ENCODE data around the gene USP33. TPM values are rescaled to one million over a fixed set of nuclear protein-coding genes. Genes with fewer than 3 reads are reported as not detected.

USP33 gene
- total and polyA plus RNA-seq, 2 of the 13 experiments (the other 11 are each of a cell fraction or from before 2014, with no cell fraction given), result 32.0 to 49.1 TPM

DNA sequence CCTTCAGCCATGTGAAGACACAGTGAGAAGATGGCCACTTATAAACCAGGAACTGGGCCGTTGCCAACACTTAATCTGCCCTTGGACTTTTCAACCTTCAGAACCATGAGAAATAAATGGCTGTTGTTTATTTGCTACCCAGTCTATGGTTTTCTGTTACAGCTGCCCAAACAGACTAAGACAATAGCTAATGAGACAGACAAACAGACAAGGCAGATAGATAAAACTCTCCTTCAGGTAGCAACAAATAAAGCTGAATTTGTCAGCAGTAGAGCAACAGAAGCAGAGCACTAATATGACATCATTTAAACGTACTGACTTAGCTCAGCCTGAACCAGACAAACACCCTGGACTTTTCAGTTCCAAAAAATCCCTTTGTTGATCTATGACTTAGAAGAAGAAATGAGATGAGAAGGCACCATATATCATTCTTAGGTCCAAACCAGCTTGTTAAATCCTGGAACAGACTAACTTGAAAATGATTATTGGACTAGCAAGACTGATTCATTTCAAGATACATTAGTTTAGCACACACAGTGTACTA, 104.1 kb downstream of the USP33 start (continued):
- TF ChIP-seq, protein P1, sequence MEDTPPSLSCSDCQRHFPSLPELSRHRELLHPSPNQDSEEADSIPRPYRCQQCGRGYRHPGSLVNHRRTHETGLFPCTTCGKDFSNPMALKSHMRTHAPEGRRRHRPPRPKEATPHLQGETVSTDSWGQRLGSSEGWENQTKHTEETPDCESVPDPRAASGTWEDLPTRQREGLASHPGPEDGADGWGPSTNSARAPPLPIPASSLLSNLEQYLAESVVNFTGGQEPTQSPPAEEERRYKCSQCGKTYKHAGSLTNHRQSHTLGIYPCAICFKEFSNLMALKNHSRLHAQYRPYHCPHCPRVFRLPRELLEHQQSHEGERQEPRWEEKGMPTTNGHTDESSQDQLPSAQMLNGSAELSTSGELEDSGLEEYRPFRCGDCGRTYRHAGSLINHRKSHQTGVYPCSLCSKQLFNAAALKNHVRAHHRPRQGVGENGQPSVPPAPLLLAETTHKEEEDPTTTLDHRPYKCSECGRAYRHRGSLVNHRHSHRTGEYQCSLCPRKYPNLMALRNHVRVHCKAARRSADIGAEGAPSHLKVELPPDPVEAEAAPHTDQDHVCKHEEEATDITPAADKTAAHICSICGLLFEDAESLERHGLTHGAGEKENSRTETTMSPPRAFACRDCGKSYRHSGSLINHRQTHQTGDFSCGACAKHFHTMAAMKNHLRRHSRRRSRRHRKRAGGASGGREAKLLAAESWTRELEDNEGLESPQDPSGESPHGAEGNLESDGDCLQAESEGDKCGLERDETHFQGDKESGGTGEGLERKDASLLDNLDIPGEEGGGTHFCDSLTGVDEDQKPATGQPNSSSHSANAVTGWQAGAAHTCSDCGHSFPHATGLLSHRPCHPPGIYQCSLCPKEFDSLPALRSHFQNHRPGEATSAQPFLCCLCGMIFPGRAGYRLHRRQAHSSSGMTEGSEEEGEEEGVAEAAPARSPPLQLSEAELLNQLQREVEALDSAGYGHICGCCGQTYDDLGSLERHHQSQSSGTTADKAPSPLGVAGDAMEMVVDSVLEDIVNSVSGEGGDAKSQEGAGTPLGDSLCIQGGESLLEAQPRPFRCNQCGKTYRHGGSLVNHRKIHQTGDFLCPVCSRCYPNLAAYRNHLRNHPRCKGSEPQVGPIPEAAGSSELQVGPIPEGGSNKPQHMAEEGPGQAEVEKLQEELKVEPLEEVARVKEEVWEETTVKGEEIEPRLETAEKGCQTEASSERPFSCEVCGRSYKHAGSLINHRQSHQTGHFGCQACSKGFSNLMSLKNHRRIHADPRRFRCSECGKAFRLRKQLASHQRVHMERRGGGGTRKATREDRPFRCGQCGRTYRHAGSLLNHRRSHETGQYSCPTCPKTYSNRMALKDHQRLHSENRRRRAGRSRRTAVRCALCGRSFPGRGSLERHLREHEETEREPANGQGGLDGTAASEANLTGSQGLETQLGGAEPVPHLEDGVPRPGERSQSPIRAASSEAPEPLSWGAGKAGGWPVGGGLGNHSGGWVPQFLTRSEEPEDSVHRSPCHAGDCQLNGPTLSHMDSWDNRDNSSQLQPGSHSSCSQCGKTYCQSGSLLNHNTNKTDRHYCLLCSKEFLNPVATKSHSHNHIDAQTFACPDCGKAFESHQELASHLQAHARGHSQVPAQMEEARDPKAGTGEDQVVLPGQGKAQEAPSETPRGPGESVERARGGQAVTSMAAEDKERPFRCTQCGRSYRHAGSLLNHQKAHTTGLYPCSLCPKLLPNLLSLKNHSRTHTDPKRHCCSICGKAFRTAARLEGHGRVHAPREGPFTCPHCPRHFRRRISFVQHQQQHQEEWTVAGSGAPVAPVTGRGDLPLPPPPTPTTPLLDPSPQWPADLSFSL (CRISPR knock-in tag; IDR thresholded peaks at IDR 0.05), result no peak
- TF ChIP-seq ZNF317 (CRISPR knock-in tag; IDR thresholded peaks at IDR 0.05) (no peak), ZNF12 (CRISPR knock-in tag; IDR thresholded peaks at IDR 0.05) (no peak), NCOR1 (IDR thresholded peaks at IDR 0.05; ENCODE audit: borderline replicate concordance, low read length) (no peak), KLF13 (CRISPR knock-in tag; IDR thresholded peaks at IDR 0.05) (no peak), IKZF1 (IDR thresholded peaks at IDR 0.05) (no peak), KLF9 (CRISPR knock-in tag; IDR thresholded peaks at IDR 0.05; ENCODE audit: low read depth) (no peak), PAXIP1 (CRISPR knock-in tag; conservative IDR thresholded peaks at IDR 0.05) (0 out of 2 replicates have a peak, but pooled peaks have one; percentile 33), ZNF326 (CRISPR knock-in tag; IDR thresholded peaks at IDR 0.05; ENCODE audit: borderline replicate concordance) (no peak), ZNF296 (CRISPR knock-in tag; conservative IDR thresholded peaks at IDR 0.05) (no peak)
- TF ChIP-seq, protein P2, sequence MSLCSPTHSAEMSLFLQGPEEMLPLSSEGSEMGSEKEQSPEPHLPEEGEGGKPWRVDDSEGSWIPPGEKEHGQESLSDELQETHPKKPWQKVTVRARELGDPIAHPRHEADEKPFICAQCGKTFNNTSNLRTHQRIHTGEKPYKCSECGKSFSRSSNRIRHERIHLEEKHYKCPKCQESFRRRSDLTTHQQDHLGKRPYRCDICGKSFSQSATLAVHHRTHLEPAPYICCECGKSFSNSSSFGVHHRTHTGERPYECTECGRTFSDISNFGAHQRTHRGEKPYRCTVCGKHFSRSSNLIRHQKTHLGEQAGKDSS (CRISPR knock-in tag; IDR thresholded peaks at IDR 0.05; ENCODE audit: borderline replicate concordance, low read depth), result no peak
- TF ChIP-seq, protein P3, sequence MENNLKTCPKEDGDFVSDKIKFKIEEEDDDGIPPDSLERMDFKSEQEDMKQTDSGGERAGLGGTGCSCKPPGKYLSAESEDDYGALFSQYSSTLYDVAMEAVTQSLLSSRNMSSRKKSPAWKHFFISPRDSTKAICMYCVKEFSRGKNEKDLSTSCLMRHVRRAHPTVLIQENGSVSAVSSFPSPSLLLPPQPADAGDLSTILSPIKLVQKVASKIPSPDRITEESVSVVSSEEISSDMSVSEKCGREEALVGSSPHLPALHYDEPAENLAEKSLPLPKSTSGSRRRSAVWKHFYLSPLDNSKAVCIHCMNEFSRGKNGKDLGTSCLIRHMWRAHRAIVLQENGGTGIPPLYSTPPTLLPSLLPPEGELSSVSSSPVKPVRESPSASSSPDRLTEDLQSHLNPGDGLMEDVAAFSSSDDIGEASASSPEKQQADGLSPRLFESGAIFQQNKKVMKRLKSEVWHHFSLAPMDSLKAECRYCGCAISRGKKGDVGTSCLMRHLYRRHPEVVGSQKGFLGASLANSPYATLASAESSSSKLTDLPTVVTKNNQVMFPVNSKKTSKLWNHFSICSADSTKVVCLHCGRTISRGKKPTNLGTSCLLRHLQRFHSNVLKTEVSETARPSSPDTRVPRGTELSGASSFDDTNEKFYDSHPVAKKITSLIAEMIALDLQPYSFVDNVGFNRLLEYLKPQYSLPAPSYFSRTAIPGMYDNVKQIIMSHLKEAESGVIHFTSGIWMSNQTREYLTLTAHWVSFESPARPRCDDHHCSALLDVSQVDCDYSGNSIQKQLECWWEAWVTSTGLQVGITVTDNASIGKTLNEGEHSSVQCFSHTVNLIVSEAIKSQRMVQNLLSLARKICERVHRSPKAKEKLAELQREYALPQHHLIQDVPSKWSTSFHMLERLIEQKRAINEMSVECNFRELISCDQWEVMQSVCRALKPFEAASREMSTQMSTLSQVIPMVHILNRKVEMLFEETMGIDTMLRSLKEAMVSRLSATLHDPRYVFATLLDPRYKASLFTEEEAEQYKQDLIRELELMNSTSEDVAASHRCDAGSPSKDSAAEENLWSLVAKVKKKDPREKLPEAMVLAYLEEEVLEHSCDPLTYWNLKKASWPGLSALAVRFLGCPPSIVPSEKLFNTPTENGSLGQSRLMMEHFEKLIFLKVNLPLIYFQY (CRISPR knock-in tag; IDR thresholded peaks at IDR 0.05; ENCODE audit: borderline replicate concordance), result no peak
